ENCODE results near the gene DNMT3B.

Gene DNMT3B

DNA sequence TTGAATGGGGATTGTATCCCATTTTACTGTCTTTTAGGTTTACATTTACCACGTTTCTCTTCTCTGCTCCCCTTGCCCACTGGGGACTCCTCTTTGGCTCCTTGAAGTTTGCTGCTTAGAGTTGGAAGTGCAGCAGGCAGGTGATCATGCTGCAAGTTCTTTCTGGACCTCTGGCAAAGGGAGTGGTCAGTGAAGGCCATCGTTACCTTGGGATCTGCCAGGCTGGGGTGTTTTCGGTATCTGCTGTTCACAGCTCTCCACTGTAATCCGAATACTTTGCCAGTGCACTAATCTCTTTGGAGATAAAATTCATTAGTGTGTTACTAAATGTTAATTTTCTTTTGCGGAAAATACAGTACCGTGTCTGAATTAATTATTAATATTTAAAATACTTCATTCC is 87.4 kb downstream of the DNMT3B start:
- no peak for DNase-seq (ENCODE audit: low read depth in 2 of 2, low spot score in 1 of 2)

DNA sequence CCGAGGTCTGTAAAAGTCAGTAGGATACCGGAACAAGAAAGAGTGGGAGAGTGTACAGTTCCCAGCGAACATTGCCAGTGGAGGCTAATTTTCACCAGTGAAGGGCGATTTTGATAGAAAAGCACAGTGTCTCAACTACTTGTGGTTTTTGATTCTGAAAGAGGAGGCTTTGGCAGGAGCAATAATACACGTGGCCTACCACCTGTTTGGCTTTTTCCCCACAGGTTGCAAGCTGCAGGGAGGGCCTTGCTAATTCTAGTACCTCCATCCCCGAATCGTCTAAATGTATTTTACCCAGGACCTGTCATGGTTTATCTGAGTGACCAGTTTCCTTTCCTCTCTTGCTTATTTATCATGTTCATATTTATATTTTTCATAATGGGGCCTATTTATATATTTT is 93.2 kb downstream of the DNMT3B start:
- no peak for DNase-seq (ENCODE audit: low read depth in 2 of 2, low spot score in 1 of 2)

DNA sequence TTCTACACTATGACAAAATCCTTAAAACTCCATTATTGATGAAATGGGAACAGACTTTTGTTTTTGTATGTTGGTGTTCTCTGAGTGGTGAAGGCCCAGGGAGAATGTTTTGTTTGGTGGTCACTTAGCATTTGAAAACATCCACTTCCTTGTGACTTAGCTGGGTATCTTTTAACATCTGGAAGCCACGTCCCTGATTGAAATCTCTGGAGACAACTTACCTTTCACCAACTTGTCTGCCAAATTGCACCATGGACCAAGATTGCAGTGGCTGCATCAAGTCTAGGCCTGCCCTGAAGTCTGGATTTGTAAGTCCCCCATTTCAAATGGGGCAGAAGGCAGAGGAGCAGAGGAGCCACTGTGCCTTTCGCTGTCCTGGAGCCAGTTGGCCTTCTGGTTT is 96.0 kb downstream of the DNMT3B start:
- no peak for DNase-seq (ENCODE audit: low read depth in 2 of 2, low spot score in 1 of 2)
